ENCODE data around the gene CREB3L2. TPM values are rescaled to one million over a fixed set of nuclear protein-coding genes. Genes with fewer than 3 reads are reported as not detected.

Gene CREB3L2
- total RNA-seq, 1 experiment from 2014 or later: 41.2 TPM

DNA sequence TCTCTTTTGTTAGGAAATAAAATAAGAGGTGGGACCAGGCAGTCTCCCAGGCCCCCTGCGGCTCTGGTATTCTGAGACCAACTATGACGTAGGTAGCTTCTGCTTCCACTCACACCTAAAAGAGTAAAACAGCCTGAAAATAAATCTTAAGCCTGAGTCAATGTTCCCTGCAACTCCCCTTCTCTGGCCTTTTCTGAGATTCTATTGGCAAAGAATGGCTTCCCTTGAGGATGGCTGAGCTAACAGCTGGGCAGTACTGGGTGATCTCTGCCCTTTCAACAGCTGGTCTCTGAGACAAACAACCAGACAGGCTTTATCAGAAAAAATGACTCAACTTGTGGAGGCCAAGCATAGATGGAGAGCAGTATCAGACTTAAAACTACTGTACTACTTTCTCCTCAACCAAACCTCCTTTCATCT lies 58.7 kb downstream of the CREB3L2 start:
- TF ChIP-seq CTCF (conservative IDR thresholded peaks at IDR 0.05) (no peak), EZH2 (IDR thresholded peaks at IDR 0.05; ENCODE audit: low read depth) (no peak)
- H3K4me2 ChIP-seq: no peak overlapping the region
- no peak overlapping the region for H3K4me3 ChIP-seq
- no peaks in the 10 kb centered on the region for H3K36me3 ChIP-seq (ENCODE audit: low read depth)
- no peaks in the 10 kb centered on the region for H3K27me3 ChIP-seq (ENCODE audit: insufficient read depth, low read depth)
- no peak for DNase-seq
- no peak overlapping the region for H3K27ac ChIP-seq
- H3F3A ChIP-seq (ENCODE audit: insufficient read depth, low read depth): no peaks in the 10 kb centered on the region
- no peak overlapping the region for H2AFZ ChIP-seq
- H3K4me1 ChIP-seq (replicated peaks; ENCODE audit: insufficient read depth): no peaks in the 10 kb centered on the region
- H3K79me2 ChIP-seq (ENCODE audit: low read depth): peaks cover 5% of the 10 kb centered on the region; the same call in 1 of the 2 replicates
- ChIA-PET CTCF (no interaction called here), POLR2A (ENCODE audit: unreplicated experiment) (interaction anchor here (0.7 kb wide), 1 partner anchor 64 kb away, joined by 8 read pairs; no protein-coding TSS in a partner anchor)
- no peaks in the 10 kb centered on the region for H3K9me2 ChIP-seq (ENCODE audit: insufficient read depth)
- intact Hi-C loops (cut with micrococcal nuclease; ENCODE audit: unreplicated experiment): no loop called here
- no peaks in the 10 kb centered on the region for H3K9me3 ChIP-seq (ENCODE audit: insufficient read depth, low read depth)
- no peaks in the 10 kb centered on the region for H4K20me1 ChIP-seq (ENCODE audit: insufficient read depth)
- no TSS peak for BruUV-seq (replicated peaks)

DNA sequence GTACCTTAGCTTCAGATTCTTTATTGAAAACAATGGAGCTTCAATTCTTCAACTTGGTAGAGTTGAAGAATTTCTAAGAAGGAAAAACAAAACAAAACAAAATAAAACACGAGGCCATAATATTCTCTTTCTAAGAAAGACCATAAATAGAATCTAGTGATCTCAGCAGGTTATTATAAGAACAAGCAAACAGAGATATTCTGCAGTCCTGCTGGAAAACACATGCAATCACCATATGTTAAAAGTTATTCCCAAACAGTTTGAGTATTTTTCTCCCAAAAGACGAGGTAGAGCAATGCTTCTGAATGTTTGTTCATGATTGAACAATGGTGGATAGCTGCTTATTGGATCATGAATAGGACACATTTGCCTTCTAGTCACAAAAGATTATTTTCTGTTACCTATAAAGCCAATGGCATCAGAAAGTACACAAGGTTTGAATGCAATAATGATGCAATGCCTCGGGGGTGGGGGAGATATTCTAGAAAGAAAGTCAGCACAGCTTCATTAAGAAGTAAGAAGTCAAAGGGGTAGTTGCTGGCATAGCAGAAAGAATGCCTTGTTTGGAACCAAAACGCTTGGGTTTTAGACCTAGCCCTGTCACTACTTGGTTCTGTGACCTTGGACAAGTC lies 59.3 kb downstream of the CREB3L2 start:
- TF ChIP-seq CTCF (conservative IDR thresholded peaks at IDR 0.05) (no peak), EZH2 (IDR thresholded peaks at IDR 0.05; ENCODE audit: low read depth) (no peak)
- H3K4me2 ChIP-seq: no peak overlapping the region
- no peaks in the 10 kb centered on the region for H3F3A ChIP-seq (ENCODE audit: insufficient read depth, low read depth)
- no peak overlapping the region for H2AFZ ChIP-seq
- H3K79me2 ChIP-seq (ENCODE audit: low read depth): no peaks in the 10 kb centered on the region
- ChIA-PET CTCF (no interaction called here), POLR2A (ENCODE audit: unreplicated experiment) (no interaction called here)
- no peaks in the 10 kb centered on the region for H3K9me2 ChIP-seq (ENCODE audit: insufficient read depth)
- intact Hi-C loops (cut with micrococcal nuclease; ENCODE audit: unreplicated experiment): no loop called here
- H3K27me3 ChIP-seq (ENCODE audit: insufficient read depth, low read depth): no peaks in the 10 kb centered on the region
- H3K9me3 ChIP-seq (ENCODE audit: insufficient read depth, low read depth): no peaks in the 10 kb centered on the region
- H3K4me3 ChIP-seq: no peak overlapping the region
- DNase-seq: no peak
- no peaks in the 10 kb centered on the region for H4K20me1 ChIP-seq (ENCODE audit: insufficient read depth)
- H3K27ac ChIP-seq: no peak overlapping the region
- no peaks in the 10 kb centered on the region for H3K36me3 ChIP-seq (ENCODE audit: low read depth)
- H3K4me1 ChIP-seq (replicated peaks; ENCODE audit: insufficient read depth): no peaks in the 10 kb centered on the region
- no TSS peak for BruUV-seq (replicated peaks)

DNA sequence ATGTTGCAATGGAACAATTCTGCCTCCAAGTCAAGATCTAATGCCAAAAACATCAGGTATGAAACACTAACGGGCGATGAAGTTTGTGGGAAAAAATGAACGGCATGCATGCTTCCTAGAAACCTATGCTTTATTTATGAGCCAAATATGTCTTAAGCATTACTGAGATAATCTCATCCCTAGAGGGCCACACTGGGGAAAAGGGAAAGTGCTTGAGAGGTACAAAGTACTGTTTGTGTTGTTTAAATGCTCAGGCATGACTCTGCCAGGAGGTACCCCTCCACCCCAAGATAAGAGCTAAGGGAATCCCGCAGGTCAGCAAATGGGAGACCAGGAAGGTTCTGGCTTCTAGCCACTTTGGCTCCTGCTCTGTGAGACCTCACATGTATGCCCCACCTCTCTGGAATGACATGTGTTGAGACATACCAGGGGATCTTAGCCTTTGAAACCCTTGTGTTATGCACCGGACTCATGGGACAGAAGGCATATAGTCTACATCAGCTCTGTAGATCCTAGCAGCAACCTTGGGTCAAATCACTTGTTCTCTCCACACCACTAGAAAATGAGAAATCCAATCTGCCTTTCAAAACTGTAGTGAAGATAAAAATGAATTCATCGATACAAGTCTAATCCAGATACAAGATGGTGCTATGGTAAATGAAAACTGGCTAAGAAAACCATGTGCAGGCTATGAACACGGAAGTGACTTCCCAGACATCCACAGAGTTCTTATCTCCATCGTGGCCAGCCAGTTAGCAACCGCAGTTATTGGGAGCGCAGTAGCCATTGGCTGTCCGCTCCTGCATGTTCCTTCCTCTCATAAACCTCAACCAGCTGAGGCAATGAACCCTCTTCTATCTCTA lies 61.0 kb downstream of the CREB3L2 start:
- H4K20me1 ChIP-seq (ENCODE audit: insufficient read depth): no peaks in the 10 kb centered on the region
- H3K27ac ChIP-seq: no peak overlapping the region
- ChIA-PET POLR2A (ENCODE audit: unreplicated experiment) (interaction anchor here (0.5 to 0.6 kb wide), 2 partner anchors 527 to 966 kb away, joined by 4 read pairs; no protein-coding TSS in a partner anchor), CTCF (no interaction called here)
- H3K27me3 ChIP-seq (ENCODE audit: insufficient read depth, low read depth): no peaks in the 10 kb centered on the region
- H3K79me2 ChIP-seq (ENCODE audit: low read depth): no peaks in the 10 kb centered on the region
- BruUV-seq (replicated peaks): no TSS peak
- H3K36me3 ChIP-seq (ENCODE audit: low read depth): no peaks in the 10 kb centered on the region
- no peaks in the 10 kb centered on the region for H3K9me2 ChIP-seq (ENCODE audit: insufficient read depth)
- H3K9me3 ChIP-seq (ENCODE audit: insufficient read depth, low read depth): no peaks in the 10 kb centered on the region
- no peaks in the 10 kb centered on the region for H3F3A ChIP-seq (ENCODE audit: insufficient read depth, low read depth)
- no peaks in the 10 kb centered on the region for H3K4me1 ChIP-seq (replicated peaks; ENCODE audit: insufficient read depth)
- no peak overlapping the region for H2AFZ ChIP-seq
- DNase-seq: peak in 1 of 2 experiments; percentile 31
- intact Hi-C loops (cut with micrococcal nuclease; ENCODE audit: unreplicated experiment): no loop called here
- no peak for TF ChIP-seq CTCF (conservative IDR thresholded peaks at IDR 0.05)
- no peak for TF ChIP-seq EZH2 (IDR thresholded peaks at IDR 0.05; ENCODE audit: low read depth)
- no peak overlapping the region for H3K4me3 ChIP-seq
- no peak overlapping the region for H3K4me2 ChIP-seq

All from PC-9 (cell line).